HEK293 (cell line): ENCODE data around the gene PIEZO1.

Source experiments
- KLF10 ChIP-seq: fragments of 450-650 bp; IDR thresholded peaks from 2 replicates; pipeline ENCODE4 v1.5.1; 2018; ENCODE audit warnings: missing biosample characterization, mild to moderate bottlenecking, missing genetic modification characterization
- MEIS1 ChIP-seq: sonication (generic); formaldehyde crosslinking; IDR thresholded peaks from 2 replicates; pipeline ENCODE4 v1.8.1; 2022; ENCODE audit warnings: missing genetic modification reagents, mild to moderate bottlenecking, borderline replicate concordance
- TCF7L2 ChIP-seq: IDR thresholded peaks from 2 replicates; pipeline ENCODE4 v1.6.1; 2011; ENCODE audit warnings: low read depth, mild to moderate bottlenecking, inconsistent platforms, low read length, moderate library complexity, borderline replicate concordance
- ZNF10 ChIP-seq: fragments of 450-650 bp; formaldehyde crosslinking; IDR thresholded peaks from 2 replicates; pipeline ENCODE4 v1.5.1; 2017; ENCODE audit warnings: missing biosample characterization, missing genetic modification characterization
- ZNF121 ChIP-seq: fragments of 450-650 bp; formaldehyde crosslinking; IDR thresholded peaks from 2 replicates; pipeline ENCODE4 v1.5.1; 2016; ENCODE audit warnings: missing biosample characterization, missing genetic modification characterization
- ZNF184 ChIP-seq: fragments of 450-650 bp; IDR thresholded peaks from 2 replicates; pipeline ENCODE4 v1.5.1; 2018; ENCODE audit warnings: missing biosample characterization, mild to moderate bottlenecking, missing genetic modification characterization
- TF ChIP-seq, protein P1 (sequence below): fragments of 450-650 bp; formaldehyde crosslinking; IDR thresholded peaks from 2 replicates; pipeline ENCODE4 v1.5.1; 2016; ENCODE audit warnings: missing biosample characterization, missing genetic modification characterization
- TF ChIP-seq, protein P2 (sequence below): fragments of 450-650 bp; formaldehyde crosslinking; IDR thresholded peaks from 2 replicates; pipeline ENCODE4 v1.5.1; 2016; ENCODE audit warnings: missing biosample characterization, missing genetic modification characterization

DNA sequence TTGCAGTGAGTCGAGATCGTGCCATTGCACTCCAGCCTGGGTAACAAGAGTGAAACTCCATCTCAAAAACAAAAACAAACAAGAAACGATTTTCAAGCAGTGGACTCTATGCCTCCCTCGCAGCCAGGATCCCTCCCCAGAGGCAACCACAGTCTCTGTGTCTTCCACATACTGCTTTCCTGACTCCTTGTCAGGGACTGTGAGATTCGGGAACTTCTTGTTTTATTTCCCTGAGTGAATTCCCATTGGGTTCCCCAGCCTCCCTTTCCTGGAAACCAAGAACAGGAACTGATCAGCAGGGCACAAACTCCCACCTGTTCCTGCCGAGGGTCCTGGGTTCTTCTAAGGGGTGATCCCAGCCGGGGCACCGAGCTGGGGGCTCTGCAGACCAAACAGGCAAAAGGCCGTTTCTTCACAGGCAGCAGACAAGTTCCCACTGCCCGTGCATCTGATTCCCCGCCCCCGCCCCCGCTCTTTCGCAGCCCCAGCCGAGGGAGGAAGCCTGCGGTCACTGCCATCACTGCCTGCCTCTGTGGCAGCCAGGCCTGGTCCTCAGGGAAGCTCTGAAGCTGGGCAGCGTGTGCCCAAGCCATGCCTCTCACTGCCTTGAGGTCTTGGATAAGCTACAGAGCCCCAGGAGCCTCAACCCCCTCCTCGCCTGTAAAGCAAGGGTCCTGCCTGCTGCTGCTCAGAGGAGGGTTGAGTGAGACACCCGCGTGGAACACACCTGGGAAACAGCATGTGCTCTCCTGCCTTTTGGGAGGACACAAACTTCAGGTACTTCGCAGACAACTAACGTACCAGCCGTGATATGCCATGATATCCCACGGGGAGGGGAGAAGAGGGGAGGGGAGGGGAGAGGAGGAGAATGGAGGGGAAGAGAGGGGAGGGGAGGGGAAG, 5.5 kb upstream of the PIEZO1 start:
- TF ChIP-seq ZNF121 (tag by site-specific recombination) (no peak), KLF10 (tag by site-specific recombination) (no peak), MEIS1 (CRISPR knock-in tag) (no peak), ZNF184 (no peak), ZNF10 (tag by site-specific recombination) (no peak), TCF7L2 (no peak)
- TF ChIP-seq, protein P1, sequence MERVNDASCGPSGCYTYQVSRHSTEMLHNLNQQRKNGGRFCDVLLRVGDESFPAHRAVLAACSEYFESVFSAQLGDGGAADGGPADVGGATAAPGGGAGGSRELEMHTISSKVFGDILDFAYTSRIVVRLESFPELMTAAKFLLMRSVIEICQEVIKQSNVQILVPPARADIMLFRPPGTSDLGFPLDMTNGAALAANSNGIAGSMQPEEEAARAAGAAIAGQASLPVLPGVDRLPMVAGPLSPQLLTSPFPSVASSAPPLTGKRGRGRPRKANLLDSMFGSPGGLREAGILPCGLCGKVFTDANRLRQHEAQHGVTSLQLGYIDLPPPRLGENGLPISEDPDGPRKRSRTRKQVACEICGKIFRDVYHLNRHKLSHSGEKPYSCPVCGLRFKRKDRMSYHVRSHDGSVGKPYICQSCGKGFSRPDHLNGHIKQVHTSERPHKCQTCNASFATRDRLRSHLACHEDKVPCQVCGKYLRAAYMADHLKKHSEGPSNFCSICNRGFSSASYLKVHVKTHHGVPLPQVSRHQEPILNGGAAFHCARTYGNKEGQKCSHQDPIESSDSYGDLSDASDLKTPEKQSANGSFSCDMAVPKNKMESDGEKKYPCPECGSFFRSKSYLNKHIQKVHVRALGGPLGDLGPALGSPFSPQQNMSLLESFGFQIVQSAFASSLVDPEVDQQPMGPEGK (tag by site-specific recombination), result no peak
- TF ChIP-seq, protein P2, sequence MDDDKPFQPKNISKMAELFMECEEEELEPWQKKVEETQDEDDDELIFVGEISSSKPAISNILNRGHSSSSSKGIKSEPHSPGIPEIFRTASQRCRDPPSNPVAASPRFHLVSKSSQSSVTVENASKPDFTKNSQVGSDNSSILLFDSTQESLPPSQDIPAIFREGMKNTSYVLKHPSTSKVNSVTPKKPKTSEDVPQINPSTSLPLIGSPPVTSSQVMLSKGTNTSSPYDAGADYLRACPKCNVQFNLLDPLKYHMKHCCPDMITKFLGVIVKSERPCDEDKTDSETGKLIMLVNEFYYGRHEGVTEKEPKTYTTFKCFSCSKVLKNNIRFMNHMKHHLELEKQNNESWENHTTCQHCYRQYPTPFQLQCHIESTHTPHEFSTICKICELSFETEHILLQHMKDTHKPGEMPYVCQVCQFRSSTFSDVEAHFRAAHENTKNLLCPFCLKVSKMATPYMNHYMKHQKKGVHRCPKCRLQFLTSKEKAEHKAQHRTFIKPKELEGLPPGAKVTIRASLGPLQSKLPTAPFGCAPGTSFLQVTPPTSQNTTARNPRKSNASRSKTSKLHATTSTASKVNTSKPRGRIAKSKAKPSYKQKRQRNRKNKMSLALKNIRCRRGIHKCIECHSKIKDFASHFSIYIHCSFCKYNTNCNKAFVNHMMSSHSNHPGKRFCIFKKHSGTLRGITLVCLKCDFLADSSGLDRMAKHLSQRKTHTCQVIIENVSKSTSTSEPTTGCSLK, result no peak
